Muscle layer of duodenum (tissue), 2 donors: Measurements from ENCODE around the gene PXN.
"Not testable (repeated sequence)": the region's sequence is repeated elsewhere in the genome, so short reads cannot be mapped to it uniquely, and the experiment has no call there.

Experiments used
- H3K27ac ChIP-seq: one replicate; pipeline ENCODE4 v1.7.0; 2013; ENCODE audit warnings: mild to moderate bottlenecking, low read length
- H3K27me3 ChIP-seq: one replicate; pipeline ENCODE4 v1.7.0; 2013; ENCODE audit warnings: low read depth, mild to moderate bottlenecking, control low read depth, low read length
- H3K36me3 ChIP-seq, 2 donors: one replicate each; pipeline ENCODE4 v1.7.0; 2013; ENCODE audit warnings: low read length in 2 of 2, control low read depth in 1 of 2, mild to moderate bottlenecking in 1 of 2; ENCODE audit not compliant: insufficient read depth in 2 of 2, control insufficient read depth in 1 of 2
- H3K4me1 ChIP-seq, 2 donors: one replicate each; pipeline ENCODE4 v1.7.0; 2013; ENCODE audit warnings: low read length in 2 of 2, mild to moderate bottlenecking in 2 of 2, control low read depth in 1 of 2, moderate library complexity in 1 of 2; ENCODE audit not compliant: insufficient read depth in 2 of 2, control insufficient read depth in 1 of 2
- H3K4me3 ChIP-seq, 2 donors: one replicate each; pipeline ENCODE4 v1.7.0; 2013; ENCODE audit warnings: low read length in 2 of 2, low read depth in 1 of 2, mild to moderate bottlenecking in 1 of 2
- H3K9me3 ChIP-seq, 2 donors: one replicate each; pipeline ENCODE4 v1.7.0; 2013; ENCODE audit warnings: low read length in 2 of 2, control low read depth in 1 of 2, mild to moderate bottlenecking in 1 of 2; ENCODE audit not compliant: control insufficient read depth in 1 of 2
- donor health status: healthy.

PXN gene

GRCh38 chr12:120196363-120196762 lies 69.2 kb downstream of the PXN start:
- no peak overlapping the region for H3K4me3 ChIP-seq
- peaks cover 13 to 45% of the 10 kb centered on the region in 2 donors for H3K4me1 ChIP-seq
- H3K36me3 ChIP-seq, result peaks cover 32 to 39% of the 10 kb centered on the region in 2 donors
- H3K27ac ChIP-seq, result no peak overlapping the region
- no peaks in the 10 kb centered on the region for H3K9me3 ChIP-seq
- H3K27me3 ChIP-seq, result no peaks in the 10 kb centered on the region

GRCh38 chr12:120194534-120195395 lies 70.8 kb downstream of the PXN start, which contains the start of gene GCN1:
Gene GCN1 (minus strand): TSS chr12:120194715. CDS start chr12:120194697, 18 bp downstream.
- Histone ChIP-seq H3K36me3 (peaks cover 39 to 45% of the 10 kb centered on the region in 2 donors), H3K27ac (peak within 1 kb of the TSS; percentile 88), H3K4me3 (peak within 1 kb of the TSS; percentile 91 to 99), H3K9me3 (no peaks in the 10 kb centered on the region), H3K4me1 (peaks cover 11 to 37% of the 10 kb centered on the region in 2 donors), H3K27me3 (no peaks in the 10 kb centered on the region)

GRCh38 chr12:120194226-120194533 lies 71.3 kb downstream of the PXN start:
- H3K4me1 ChIP-seq, result peaks cover 5 to 31% of the 10 kb centered on the region in 2 donors

GRCh38 chr12:120193286-120193685 lies 72.2 kb downstream of the PXN start:
- H3K27me3 ChIP-seq, H3K9me3 ChIP-seq, H3K27ac ChIP-seq: not testable (repeated sequence)
- peaks cover 33 to 43% of the 10 kb centered on the region in 2 donors for H3K36me3 ChIP-seq
- H3K4me3 ChIP-seq, result peak overlapping the region; percentile 91 to 99
- H3K4me1 ChIP-seq, result peaks cover 5 to 24% of the 10 kb centered on the region in 2 donors

More at GRCh38 chr12:120194226-120194533, 71.3 kb downstream of the PXN start:
- H3K36me3 ChIP-seq, result peaks cover 38 to 45% of the 10 kb centered on the region in 2 donors
- H3K9me3 ChIP-seq, result no peaks in the 10 kb centered on the region
- H3K4me3 ChIP-seq, result peak overlapping the region; percentile 91 to 99
- peak overlapping the region; percentile 49 for H3K27ac ChIP-seq
- H3K27me3 ChIP-seq, result no peaks in the 10 kb centered on the region

GRCh38 chr12:120190985-120191480 lies 74.5 kb downstream of the PXN start:
- Histone ChIP-seq H3K4me3 (no peak overlapping the region), H3K9me3 (no peaks in the 10 kb centered on the region), H3K4me1 (peaks cover 5 to 15% of the 10 kb centered on the region in 2 donors), H3K27me3 (no peaks in the 10 kb centered on the region), H3K27ac (no peak overlapping the region), H3K36me3 (peaks cover 26 to 43% of the 10 kb centered on the region in 2 donors)

- Histone ChIP-seq H3K27me3 (no peaks in the 10 kb centered on the region), H3K36me3 (peaks cover 28 to 46% of the 10 kb centered on the region in 2 donors), H3K27ac (no peak overlapping the region), H3K4me1 (peaks cover 5 to 15% of the 10 kb centered on the region in 2 donors), H3K9me3 (no peaks in the 10 kb centered on the region), H3K4me3 (no peak overlapping the region)
Measured at GRCh38 chr12:120190386-120190785, 75.1 kb downstream of the PXN start.

- Histone ChIP-seq H3K36me3 (peaks cover 59 to 80% of the 10 kb centered on the region in 2 donors), H3K27me3 (no peaks in the 10 kb centered on the region), H3K27ac (no peak overlapping the region), H3K9me3 (no peaks in the 10 kb centered on the region), H3K4me1 (peaks cover 0 to 4% of the 10 kb centered on the region in 2 donors), H3K4me3 (no peak overlapping the region)
Measured at GRCh38 chr12:120186654-120187053, 78.9 kb downstream of the PXN start.

GRCh38 chr12:120183211-120183631 lies 82.3 kb downstream of the PXN start:
- Histone ChIP-seq H3K27ac (no peak overlapping the region), H3K27me3 (no peaks in the 10 kb centered on the region), H3K9me3 (no peaks in the 10 kb centered on the region), H3K4me1 (peaks cover 0 to 4% of the 10 kb centered on the region in 2 donors), H3K36me3 (peaks cover 57 to 80% of the 10 kb centered on the region in 2 donors), H3K4me3 (no peak overlapping the region)

- H3K27me3 ChIP-seq, result no peaks in the 10 kb centered on the region
- peaks cover 62 to 80% of the 10 kb centered on the region in 2 donors for H3K36me3 ChIP-seq
- no peak overlapping the region for H3K4me3 ChIP-seq
- no peak overlapping the region for H3K27ac ChIP-seq
- peaks cover 0 to 4% of the 10 kb centered on the region in 2 donors for H3K4me1 ChIP-seq
- H3K9me3 ChIP-seq, result no peaks in the 10 kb centered on the region
Measured at GRCh38 chr12:120181991-120182631, 83.4 kb downstream of the PXN start.

- H3K9me3 ChIP-seq, result no peaks in the 10 kb centered on the region
- H3K27ac ChIP-seq, result no peak overlapping the region
- H3K36me3 ChIP-seq, result peaks cover 64 to 81% of the 10 kb centered on the region in 2 donors
- H3K27me3 ChIP-seq, result no peaks in the 10 kb centered on the region
- H3K4me1 ChIP-seq, result peaks cover 0 to 4% of the 10 kb centered on the region in 2 donors
- no peak overlapping the region for H3K4me3 ChIP-seq
Measured at GRCh38 chr12:120180975-120181374, 84.6 kb downstream of the PXN start.

- no peaks in the 10 kb centered on the region for H3K9me3 ChIP-seq
- no peaks in the 10 kb centered on the region for H3K4me1 ChIP-seq
- no peak overlapping the region for H3K27ac ChIP-seq
- H3K4me3 ChIP-seq, result no peak overlapping the region
- H3K27me3 ChIP-seq, result no peaks in the 10 kb centered on the region
- peaks cover 54 to 84% of the 10 kb centered on the region in 2 donors for H3K36me3 ChIP-seq
Measured at GRCh38 chr12:120175537-120175936, 90.0 kb downstream of the PXN start.
